ENCODE measurements around the gene ANKRD26. TPM values are rescaled to one million over a fixed set of nuclear protein-coding genes. Genes with fewer than 3 reads are reported as not detected.

Gene ANKRD26
- total and polyA plus RNA-seq, 10 donors, result 1.7 to 19.7 (median 8.5) TPM

Small RNA genes within 50 kb of the gene (small RNA-seq; reads per million reads assigned to genes)
- gene RNU6-490P, result 0 reads per million in 4 donors

Other genes with a start within 250 kb of the ANKRD26 start
- 10 to 100 TPM; 50.6 to 74.0 (median 59.7) TPM for gene ABI1, start 239.5 kb downstream of the ANKRD26 start, total RNA-seq
- 10 to 100 TPM; 33.4 to 43.1 (median 38.7) TPM for gene ABI1, start 239.5 kb downstream of the ANKRD26 start, polyA plus RNA-seq
- gene YME1L1, start 53.9 kb upstream of the ANKRD26 start, total RNA-seq, result 10 to 100 TPM; 61.6 to 82.2 (median 75.8) TPM
- gene YME1L1, start 53.9 kb upstream of the ANKRD26 start, polyA plus RNA-seq, result 10 to 100 TPM; 20.7 to 33.1 (median 27.7) TPM
- gene MASTL, start 54.9 kb upstream of the ANKRD26 start, total RNA-seq, result 10 to 100 TPM in 1 of 7 donors, 1 to 10 TPM in 6; 4.5 to 10.3 (median 8.6) TPM
- gene MASTL, start 54.9 kb upstream of the ANKRD26 start, polyA plus RNA-seq, result 1 to 10 TPM; 3.6 to 4.4 (median 4.1) TPM
- 10 to 100 TPM; 20.8 to 31.2 (median 23.7) TPM for gene ACBD5, start 140.3 kb upstream of the ANKRD26 start, total RNA-seq
- 10 to 100 TPM in 1 of 3 donors, 1 to 10 TPM in 2; 7.7 to 12.6 (median 8.4) TPM for gene ACBD5, start 140.3 kb upstream of the ANKRD26 start, polyA plus RNA-seq

Measured in spleen (tissue), 11 donors.